ENCODE measurements around the gene LRIT2.

The LRIT2 gene

DNA sequence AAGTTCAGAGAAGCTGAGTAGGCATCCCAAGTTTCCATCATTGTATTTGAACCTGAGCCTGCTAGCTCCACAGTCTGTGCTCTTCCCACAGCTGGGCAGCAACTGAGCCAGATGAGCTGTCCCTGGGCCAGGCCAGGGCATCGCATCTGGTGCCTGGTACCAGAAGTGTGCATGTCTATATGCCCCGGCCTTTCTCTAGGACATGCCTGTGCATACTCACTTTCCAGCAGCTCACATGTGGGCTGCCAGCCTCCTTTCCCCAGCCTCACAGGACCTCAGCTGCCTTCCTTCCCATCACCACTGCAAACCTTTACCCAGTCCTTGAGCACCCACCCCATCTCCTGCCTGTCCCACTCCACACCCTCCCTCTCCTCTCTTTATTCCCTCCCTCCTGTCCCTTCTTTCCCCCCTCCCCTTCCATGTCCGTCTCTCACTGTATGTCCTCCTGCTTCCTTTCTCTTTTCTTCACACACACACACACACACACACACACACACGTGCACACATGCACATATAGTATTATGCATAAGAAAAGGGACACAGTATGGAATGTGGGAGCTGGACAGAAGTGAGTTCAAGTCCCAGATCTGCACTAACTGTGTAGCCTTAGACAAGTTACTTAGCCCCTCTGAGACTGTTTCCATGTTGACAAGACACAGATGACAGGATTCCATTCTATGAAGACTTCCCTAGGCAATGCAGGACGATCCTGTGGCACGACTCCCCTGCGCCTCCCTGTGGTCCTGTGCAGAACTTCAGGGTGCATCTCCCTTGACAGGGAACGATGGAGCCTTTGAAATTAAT is 20.1 kb downstream of the LRIT2 start:
- peak; percentile 8 for DNase-seq (ENCODE audit: low read depth)

DNA sequence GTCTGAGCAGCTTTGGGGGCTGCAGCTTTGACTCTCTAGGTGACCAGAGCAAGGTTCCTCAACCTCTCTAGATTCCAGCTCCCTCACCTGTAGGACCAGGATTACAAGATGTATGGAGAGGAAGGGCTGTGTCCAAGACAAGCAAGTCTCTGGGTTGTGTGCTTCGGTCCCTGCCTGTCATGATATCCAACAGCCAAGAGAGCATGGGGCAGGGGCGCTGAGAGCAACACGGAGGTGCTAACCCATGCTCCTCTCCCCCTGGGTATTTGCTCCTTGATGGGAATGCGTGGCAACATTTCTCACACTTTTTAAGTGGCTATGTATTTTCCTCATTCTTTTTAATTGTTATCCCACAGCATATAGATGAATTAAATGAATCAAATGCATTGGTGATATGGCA is 20.7 kb downstream of the LRIT2 start:
- no peak for DNase-seq (ENCODE audit: low read depth)

DNA sequence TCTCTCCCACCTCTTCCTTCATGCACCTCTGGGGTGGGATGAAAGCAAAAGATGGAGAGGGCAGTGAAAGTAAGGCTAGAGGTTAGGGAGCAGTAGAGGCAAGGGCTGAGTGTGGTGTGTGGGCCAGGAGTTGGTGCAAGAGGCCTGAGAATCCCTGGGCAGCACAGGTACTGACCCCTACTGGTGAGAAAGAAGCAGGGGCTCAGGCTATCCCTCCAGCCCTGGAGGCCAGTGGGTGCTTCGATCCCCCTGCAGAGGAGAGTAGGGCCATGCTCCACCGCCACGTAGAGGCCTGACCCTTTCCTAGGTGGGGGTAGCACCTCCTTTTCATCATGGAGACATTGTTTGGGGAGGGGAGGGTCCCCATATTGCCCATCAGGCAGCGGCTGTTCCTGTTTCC is 21.2 kb downstream of the LRIT2 start:
- no peak for DNase-seq (ENCODE audit: low read depth)

- DNase-seq (ENCODE audit: low read depth), result no peak
Measured at GRCh38 chr10:84202349-84202748, 23.0 kb downstream of the LRIT2 start.

DNA sequence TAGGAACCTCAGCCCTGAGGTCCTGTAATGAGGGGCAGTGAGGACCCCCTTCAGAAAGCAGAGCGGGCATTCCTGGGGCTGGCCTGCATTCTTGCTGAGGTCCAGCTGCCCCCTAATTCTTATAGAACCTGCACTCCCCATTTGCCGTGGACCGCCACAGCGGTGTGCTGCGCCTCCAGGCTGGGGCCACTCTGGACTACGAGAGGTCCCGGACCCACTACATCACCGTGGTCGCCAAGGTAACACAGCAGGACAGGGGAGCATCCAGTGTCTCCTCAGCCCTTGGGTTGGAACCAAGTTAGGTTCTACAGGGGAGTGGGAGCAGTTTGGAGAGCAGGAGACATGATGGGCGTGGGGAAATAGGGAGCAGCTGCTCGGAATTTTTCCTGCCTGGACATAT is 23.7 kb downstream of the LRIT2 start:
- no peak for DNase-seq (ENCODE audit: low read depth)

GRCh38 chr10:84201244-84201606 is 24.1 kb downstream of the LRIT2 start:
- DNase-seq (ENCODE audit: low read depth), result no peak

DNA sequence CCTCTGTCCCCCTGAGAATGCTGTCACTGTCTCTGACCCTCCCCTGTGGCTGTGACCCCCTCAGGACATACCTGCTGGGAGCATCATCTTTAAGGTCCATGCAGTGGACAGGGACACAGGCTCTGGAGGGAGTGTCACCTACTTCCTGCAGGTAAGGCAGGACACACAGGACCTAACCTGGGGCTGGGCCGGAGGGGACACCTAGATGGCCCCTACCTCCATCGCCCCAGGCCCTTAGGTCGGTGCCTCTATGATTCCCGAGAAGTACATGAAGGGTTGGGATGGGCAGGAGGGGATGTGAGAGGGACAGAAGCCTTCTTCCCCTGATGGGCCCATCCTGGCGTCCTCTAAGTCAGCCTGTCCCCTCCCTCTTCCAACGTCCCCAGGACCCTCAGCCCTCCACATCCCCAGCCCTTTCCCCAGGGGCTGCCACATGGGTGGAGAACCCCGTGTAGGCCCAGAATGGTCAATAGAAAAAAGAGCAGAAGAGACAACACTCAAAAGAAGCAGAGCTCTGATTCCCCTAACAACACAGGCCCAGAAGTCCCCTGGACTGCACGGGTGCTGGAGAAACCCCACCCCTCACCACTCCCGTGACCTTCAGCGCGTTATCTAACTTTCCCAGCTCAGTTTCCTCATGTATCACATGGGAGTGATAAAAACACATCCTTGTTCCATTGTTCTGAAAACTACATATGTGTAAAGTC is 24.7 kb downstream of the LRIT2 start:
- DNase-seq (ENCODE audit: low read depth), result no peak

GRCh38 chr10:84198206-84198915 is 27.0 kb downstream of the LRIT2 start:
- DNase-seq (ENCODE audit: low read depth), result no peak

DNA sequence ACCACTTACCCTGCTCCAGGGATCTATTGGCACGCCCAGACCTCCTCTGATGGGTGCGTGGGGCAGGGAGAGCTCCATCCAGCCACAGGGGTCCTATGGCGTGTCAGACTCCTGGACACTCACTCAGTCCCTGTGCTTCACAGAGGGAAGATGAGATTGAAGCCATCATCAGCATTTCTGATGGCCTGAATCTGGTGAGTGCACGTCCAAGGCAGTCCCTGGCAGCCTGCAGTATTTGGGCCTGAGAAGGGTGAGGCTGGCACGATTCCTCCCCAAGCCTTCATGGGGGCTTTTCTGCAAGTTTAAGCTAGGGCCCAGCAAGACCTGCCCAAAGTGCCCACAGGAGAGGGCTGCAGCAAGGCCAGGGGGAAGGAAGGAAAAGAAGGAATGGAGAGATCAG is 27.7 kb downstream of the LRIT2 start:
- no peak for DNase-seq (ENCODE audit: low read depth)

GRCh38 chr10:84196941-84197340 is 28.4 kb downstream of the LRIT2 start:
- DNase-seq (ENCODE audit: low read depth), result no peak

DNA sequence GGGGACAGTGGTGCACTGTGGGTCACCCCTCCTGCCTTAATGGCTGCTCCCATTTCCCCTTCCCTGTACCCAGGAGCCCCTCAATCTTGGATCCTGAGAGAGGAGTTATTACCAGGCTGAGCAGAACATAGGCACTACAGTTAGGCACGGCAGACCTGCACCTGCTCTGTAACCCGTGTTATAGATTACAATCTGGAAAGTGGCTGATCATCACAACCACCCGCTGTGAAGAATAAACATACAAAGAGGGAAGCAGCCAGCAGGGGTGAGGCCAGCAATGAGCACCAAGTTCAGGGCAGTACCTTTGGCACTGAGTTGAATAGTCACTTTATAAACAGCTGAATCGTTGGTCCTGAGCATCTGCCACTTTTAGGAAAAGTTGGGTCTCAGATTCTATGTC is 29.3 kb downstream of the LRIT2 start:
- no peak for DNase-seq (ENCODE audit: low read depth)

GRCh38 chr10:84195044-84195830 is 30.1 kb downstream of the LRIT2 start:
- DNase-seq (ENCODE audit: low read depth), result no peak

GRCh38 chr10:84194424-84195043 is 30.8 kb downstream of the LRIT2 start, which contains the start of gene CDHR1:
Gene CDHR1 (plus strand): TSS chr10:84194537. CDS start chr10:84194761, 224 bp downstream.
- no peak for DNase-seq (ENCODE audit: low read depth)

DNA sequence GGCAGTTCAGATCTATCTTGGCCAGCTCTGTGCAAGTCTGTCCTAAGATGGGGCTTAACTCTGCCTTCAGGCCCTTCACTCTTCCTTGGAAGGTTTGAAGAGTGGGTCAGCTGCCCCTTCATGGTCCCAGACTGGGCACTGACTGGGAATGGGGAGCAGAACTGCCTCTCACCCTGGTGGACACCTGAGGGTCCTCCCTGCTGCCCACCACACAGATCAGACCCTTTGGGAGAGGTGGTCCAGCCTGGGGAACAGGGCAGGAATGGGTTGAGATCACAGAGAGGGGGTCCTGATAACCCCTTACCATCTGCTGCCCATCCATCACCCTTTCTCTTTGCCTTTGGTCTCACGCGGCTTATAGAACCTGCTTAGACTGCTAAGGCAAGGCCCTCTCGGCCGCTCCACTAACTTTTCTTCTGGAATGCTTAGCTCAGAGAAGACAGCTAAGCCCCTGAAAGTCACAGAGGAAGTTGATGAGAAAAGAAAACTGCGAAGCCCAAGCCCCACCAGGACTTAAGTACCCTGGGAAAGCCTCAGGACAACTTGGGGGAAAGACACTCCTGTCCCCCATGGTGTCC is 31.4 kb downstream of the LRIT2 start:
- no peak for DNase-seq (ENCODE audit: low read depth)

- no peak for DNase-seq (ENCODE audit: low read depth)
Measured at GRCh38 chr10:84193327-84193726, 32.0 kb downstream of the LRIT2 start.

- DNase-seq (ENCODE audit: low read depth), result no peak
Measured at GRCh38 chr10:84191106-84191505, 34.2 kb downstream of the LRIT2 start.

DNA sequence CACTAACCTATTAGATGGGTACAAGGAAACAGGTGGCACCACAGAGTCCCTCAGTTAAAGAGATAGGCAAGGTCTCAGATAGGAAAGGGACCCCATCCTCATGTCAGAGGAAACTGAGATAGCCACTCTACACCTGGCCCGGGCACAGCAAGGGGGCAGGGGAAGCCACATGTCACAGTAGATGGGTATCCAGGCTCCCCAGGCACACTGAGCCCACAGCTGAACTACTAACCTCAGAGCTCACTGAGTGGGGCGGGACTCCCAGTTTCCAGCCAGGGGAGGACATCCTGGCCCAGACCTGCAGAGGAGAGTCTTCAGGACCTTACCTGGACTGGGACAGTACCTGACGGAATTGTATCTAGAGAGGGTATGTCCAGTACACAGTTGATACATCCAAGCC is 34.7 kb downstream of the LRIT2 start:
- no peak for DNase-seq (ENCODE audit: low read depth)

- DNase-seq (ENCODE audit: low read depth), result no peak
Measured at GRCh38 chr10:84188815-84189214, 36.5 kb downstream of the LRIT2 start.

DNA sequence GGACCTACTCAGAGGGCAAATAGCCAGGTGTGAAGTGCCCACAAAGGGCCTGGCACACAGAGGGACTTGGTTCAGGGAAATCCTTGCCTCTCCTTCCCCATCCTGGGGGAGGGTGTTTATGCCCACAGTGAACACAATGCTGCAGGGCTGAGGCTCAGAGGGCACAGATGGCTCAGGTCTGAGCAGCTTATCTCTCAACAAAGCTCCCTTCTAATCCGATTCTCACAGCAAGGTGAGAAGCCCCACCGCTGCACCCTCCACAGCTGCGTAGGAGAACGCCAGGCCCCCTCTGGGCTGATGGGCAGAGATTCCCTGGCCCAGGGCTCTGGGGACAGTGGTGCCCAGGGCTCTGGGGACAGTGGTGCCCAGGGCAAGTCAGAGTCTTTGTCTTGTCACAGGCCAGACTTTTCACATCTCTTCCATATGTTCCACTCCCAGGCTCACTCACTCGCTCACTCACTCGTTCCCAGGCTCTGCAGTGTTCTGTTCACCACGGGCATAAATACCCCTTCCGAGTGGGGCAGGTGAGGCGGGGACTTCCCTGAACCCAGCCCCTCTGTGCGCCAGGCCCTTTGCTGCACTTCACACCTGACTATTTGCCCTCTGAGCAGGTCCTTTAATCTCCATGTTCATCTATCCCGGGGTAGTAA is 39.7 kb downstream of the LRIT2 start:
- DNase-seq (ENCODE audit: low read depth), result no peak

DNA sequence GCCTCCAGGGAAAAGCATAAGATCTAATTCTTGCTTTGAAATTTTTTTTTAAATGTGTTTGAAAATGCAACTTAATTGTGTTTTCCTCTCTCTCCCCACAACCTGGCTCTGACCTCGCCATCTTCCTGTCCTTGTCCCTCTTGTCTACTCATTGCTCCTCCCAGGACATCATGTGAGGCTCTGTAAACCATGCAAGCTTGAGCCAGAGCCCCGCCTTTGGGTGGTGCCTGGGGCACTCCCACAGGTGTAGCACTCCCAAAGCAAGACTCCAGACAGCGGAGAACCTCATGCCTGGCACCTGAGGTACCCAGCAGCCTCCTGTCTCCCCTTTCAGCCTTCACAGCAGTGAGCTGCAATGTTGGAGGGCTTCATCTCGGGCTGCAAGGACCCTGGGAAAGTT is 40.8 kb downstream of the LRIT2 start:
- DNase-seq (ENCODE audit: low read depth), result no peak

GRCh38 chr10:84181631-84182030 is 43.7 kb downstream of the LRIT2 start:
- no peak for DNase-seq (ENCODE audit: low read depth)

Measured in CMK (cell line).